Activated CD4-positive, CD25-positive, alpha-beta regulatory T cell treated with anti-CD3 and anti-CD28 coated beads, Interleukin-2, amount 50 U/mL, for 72 hours (primary cell): Measurements from ENCODE around the gene WT1.
"Not testable (repeated sequence)": the region's sequence is repeated elsewhere in the genome, so short reads cannot be mapped to it uniquely, and the experiment has no call there.

Experiments used
- DNase-seq: peaks from one replicate; pipeline ENCODE4 v3.0.0; 2021

The WT1 gene

GRCh38 chr11:32435511-32435941 is at the start of gene WT1:
Gene WT1 (minus strand): TSS chr11:32435539.
- DNase-seq: no peak

DNA sequence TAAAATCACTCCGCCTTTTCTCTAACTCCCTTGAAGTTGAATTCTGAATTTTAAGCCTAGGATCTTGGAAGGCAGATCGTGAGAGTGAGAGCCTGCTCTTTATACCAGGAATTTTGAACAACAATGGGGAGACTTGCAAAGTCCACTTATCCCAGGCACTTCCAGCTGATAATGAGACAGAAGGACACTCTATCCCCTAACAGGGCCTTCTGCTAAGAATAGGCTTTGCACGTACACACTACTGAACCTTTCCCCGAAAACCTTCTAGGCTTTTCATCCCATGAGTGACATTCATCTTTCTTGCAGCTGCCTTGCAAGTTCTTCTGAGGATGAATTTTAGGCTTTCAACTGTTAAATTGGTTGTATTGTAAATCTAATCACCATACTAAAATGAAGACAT is 44.0 kb upstream of the WT1 start:
- no peak for DNase-seq

DNA sequence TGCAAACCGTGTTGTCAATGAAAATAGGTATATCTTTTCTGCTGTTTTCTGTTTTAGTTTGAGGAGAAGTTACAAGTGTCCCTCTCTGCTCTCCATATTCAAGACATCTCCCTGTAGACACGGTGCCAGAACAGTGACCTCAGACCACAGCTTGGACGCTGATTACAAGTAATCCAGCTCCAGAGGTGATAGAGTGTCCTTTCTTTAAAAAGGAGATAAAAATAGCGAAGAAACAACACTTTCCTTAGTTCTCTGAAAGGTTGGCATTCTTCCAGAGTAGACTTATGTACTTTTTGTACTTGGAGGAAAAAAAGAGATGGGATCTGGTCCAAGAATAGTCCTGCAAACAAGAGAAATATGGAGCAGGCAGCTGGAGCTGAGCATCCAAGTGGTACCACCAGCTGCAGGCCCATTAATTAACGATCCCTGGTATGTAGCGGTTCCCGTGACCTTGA is 43.0 kb upstream of the WT1 start:
- DNase-seq: no peak

- no peak for DNase-seq
Measured at GRCh38 chr11:32473282-32473909, 38.1 kb upstream of the WT1 start.

- no peak for DNase-seq
Measured at GRCh38 chr11:32472226-32472625, 36.9 kb upstream of the WT1 start.

GRCh38 chr11:32471544-32471943 is 36.2 kb upstream of the WT1 start:
- not testable (repeated sequence) for DNase-seq

GRCh38 chr11:32469791-32470190 is 34.5 kb upstream of the WT1 start:
- no peak for DNase-seq

DNA sequence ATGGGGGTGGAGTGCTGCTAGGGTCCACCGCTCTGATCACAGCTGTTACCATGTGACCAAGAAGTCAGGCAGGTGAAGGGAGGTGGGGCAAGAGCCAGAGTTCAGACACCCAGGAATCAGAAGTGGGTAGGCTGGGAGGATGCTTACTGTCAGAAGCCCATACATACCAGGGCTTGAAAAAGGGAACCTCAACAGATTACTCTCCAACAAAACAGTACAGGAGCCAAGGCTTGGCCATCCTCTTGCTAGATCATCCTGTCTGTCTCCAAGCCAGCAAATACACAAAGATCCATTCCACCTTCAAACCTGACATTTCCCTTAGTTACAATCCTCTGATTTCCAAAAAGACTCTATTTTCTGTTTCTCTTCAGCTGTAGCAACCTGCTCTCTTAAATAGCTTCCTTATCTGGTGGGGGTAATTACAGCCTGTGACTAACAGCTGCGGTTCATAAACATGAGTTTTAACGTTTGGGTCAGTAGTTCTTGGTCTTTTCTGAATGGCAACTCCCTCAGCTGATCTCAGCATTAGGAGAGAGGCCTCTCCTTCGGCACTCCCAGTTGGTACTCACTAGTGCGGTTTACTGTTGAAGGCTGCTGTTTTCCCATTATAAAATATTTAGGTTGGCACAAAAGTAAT is 31.1 kb upstream of the WT1 start:
- DNase-seq: no peak

DNA sequence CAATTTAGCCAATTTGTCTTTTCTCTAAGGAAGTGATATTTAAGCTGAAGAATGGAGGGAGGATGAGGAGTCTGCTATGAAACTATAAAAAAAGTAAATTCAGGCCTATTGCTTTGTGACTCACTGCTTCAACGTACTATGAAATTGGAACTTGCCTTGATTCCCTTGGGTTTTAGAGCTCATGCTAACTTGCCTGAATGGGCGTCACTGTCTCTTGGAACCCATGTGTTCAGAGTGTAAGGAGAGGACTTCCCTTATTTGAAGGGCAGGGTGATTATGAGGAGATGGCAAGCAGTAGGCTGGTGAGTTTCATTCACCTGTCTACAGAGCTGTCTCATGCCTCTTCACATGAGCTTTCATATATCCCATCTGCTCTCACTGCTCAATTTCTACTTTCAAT is 28.7 kb upstream of the WT1 start:
- DNase-seq: no peak

DNA sequence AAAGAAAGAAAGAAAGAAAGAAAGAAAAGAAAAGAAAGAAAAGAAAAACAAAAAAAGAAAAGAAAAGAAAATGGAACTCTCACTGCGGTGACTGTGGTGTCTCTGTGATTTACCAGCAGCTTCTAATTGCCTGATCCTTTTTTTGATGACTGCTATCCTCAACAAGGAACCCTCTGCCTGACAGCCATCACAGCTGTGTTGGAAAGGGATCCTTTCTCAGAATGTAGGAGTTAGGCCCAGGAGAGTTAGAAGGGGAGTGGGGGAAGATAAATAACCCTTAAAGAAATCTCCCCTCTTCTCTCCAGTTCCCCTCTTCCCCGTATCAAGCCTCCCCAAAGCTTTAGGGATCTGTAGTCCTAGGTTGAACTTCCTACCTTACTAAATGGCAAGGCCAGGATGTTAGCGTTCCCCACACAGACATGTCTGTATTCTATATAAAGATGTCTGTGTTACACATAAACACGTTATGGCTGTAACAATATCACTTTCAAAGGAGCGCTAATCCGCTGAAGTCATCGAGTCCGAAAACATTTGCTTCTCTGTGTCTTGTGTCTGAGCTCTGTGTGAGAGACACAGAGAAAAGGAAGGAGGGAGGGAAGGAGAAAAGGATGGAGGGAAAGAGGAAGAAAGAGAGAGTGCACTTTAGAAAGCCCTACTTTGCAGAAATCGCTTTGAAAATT is 26.8 kb upstream of the WT1 start:
- DNase-seq: no peak

GRCh38 chr11:32456864-32457263 is 21.5 kb upstream of the WT1 start:
- no peak for DNase-seq

DNA sequence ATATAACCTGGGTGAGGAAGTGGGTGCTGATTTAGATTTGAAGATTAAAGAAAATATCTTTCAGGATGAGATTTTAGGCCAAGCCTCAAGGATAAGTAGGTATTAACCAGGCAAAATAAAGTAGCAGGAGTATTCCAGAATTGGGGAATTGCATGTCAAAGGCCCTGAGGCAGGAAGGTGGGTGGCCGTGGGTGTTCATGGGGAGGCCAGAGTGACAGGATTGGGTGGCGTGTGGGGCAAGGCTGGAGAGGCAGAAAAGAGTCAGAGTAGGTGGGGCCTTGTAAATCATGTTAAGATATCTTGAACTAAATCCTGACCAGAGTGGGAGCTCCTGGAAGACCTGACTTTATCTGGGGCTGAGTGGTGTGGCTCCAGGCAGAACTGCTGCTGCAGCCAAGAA is 19.7 kb upstream of the WT1 start:
- DNase-seq: no peak

- DNase-seq: no peak
Measured at GRCh38 chr11:32451808-32452207, 16.5 kb upstream of the WT1 start.

DNA sequence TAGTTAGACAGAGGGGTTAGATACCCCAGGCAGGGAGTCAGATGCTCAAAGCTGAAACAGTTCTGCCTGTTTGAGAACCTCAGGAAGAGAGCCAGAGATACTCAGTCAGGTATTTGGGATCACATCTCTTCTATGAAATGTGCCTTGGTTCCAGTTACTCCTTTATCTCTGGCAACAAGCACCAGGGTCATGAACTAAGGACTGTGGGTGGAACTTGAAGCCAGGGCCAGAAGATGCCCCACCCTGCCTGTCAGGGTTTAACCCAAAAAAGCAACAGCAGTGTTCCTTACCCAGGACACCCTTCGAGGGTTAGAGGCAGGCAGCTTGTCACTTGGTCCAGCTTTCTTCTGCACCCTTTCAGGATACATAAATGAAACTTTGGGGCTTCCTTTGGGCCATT is 15.0 kb upstream of the WT1 start:
- no peak for DNase-seq

GRCh38 chr11:32448232-32448631 is 12.9 kb upstream of the WT1 start:
- DNase-seq: no peak

DNA sequence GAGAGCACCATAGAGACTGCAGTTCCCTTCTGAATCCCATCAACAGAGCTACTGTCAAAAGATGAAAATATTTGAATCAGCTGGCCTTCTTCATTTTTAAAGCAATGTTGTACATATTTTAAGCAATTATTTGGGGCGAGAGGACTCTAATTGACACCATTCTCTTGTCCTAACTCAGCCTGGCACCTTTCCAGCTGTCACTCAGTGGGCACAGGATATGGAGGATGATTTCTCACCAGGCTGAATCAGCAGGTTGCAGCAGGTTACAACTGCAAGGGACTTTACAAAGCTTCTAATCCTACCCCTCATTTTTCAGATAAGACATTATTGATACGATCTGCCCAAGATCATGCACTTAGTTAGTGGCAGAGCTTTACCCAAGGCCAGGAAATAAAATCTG is 11.9 kb upstream of the WT1 start:
- DNase-seq: no peak

DNA sequence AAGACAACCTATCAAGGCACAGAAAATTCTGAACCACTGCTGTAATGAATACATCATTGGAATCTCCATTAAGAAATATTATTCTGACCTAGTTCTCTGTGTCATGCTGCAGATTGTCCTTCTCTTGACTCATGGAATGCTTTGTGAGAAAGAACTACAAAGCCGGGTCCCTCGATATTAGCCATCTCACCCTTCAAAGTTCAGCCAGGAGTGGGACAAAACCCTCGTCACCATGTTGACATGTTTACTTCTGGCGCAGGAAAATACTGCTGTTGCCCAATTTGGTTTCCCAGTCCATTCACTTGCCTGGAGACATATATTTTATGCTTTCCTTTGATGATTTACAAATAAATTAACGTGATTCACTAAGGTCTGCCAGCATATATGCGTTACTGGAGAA is 10.9 kb upstream of the WT1 start:
- no peak for DNase-seq

DNA sequence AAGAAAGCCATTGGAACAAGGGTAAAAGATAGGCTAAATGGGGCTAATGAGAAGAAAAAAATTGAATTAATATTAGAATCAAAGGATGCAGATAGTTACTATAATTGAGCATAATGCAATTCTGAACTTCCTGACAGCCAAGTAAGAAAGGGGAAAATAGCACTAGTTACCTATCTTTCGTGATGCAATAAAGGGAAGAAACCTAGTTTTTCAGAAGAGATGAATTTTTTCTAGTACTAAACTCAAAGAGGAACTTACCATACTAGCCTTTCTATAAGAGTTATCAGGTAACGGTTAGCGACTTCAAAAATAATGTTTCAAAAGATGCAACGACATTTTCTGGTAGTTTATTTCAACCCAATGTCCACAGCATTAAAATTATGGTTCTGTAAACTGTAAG is 8.8 kb upstream of the WT1 start:
- no peak for DNase-seq

DNA sequence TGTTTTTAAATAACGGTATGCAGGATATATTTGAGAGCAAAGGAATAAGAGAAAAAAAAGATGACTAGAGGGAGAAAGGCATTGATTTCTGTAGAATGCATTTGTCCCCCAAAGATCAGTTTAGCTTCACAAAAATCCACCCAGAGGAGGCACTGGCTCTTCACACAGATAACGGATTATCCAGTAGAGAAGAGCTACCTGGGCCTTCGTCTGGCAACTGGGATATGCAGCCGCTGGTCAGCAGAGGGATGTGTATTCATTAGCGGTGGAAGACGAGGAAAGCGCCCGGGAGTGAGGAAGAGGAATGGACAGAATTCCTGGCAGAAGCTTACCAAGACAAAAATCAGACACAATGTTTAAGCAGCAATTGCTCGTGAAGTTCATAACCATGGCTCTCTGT is 5.6 kb upstream of the WT1 start:
- DNase-seq: no peak

DNA sequence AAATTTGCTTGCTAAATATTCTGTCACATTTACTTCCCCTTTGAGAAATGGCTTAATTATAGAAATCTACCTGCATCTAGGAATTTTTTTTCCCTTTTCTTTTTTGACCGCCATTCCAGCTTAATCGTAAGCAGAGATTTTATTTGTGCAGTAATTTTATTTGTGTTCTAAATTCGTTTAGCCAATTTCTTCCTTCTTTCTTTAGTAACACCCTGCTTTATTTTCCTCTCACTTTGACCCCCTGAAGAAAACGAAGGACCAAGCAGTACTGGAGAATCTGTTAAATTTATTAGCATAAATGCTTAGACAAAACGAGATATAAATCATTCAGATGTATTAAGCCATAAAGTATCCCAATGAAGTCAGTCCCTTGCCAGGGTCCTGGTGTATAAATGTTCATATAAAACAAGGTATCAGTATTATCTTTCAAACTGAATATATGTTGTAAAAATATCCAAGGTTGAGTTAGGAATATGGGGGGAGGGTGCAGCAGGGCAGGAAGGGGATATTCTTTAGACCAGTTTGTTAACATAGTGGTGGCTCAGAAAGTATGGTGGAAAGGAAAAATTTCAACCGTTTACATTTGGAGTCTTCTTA is 5.1 kb upstream of the WT1 start:
- DNase-seq: no peak

DNA sequence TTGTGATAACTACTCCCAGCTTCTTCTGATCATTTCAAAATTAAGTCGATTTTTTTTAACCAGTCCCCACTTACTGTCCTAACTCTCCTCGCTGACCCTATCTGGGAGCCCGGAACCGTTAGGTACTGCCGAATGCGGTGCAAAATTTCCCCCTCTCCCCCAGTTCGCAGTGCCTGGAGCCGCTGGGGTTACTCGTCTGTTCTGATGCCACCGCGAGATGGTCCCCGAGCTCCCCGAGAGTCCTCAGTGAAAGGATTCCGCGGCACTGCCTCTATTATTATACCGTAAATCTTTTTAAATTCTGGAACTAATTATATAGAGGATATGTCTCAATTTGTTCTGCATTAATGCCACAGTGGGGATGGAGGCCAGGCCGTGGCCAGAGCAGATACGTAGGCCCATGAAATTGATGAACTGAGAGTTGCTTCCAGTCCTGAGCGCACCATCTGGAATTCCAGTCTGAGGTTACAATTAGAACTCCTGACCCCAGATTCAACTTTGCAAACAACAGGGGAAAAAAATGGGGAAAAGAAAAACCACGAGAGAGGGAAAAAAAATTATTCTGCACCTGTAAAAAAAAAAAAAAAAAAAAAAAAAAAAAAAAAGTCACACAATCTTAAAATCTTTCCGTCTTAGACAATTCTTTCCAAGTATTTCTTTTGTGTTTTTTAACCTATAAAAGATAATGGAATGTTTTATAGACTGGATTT is 4.3 kb upstream of the WT1 start:
- DNase-seq: no peak

DNA sequence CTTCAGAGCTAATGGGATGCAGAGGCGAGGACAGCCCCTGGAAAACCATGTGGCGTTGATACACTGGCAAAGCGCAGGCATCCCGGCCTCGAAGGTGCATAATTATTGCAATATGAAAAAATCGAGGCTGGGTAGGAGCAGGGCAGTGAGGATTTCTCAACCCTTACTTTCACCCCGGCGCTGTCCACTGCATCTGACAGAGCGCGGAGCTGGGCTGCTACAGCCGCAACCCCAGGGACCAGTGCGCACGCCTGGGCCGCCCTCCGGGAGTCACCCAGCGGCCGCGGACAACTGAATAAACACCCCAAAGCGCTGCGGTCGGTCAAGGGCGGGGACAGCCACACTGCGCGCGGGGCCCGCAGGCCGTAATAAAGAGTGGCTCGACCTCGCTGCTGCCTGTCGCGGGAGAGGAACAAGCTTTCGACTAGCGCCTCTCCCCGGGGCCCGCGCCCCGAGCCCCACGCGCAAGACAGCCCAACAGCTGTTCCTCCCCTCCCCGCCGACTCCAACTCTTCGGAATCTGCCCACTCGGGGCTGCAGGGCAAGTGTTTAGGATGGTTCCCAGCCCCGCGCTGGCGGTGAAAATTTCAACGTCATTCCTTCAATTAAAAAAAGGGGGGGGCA is 3.6 kb upstream of the WT1 start:
- no peak for DNase-seq

GRCh38 chr11:32438346-32438865 is 3.1 kb upstream of the WT1 start:
- no peak for DNase-seq
